GM21515 (cell line): Measurements from ENCODE around the gene SPTA1.

Experiments used
- ATAC-seq: cut with Tn5 transposase; IDR thresholded peaks from one replicate; pipeline ENCODE4 v1.9.1; 2021; ENCODE audit not compliant: unreplicated experiment

The SPTA1 gene

GRCh38 chr1:158687037-158687436 is 522 bp upstream of the SPTA1 start:
- ATAC-seq: no peak

DNA sequence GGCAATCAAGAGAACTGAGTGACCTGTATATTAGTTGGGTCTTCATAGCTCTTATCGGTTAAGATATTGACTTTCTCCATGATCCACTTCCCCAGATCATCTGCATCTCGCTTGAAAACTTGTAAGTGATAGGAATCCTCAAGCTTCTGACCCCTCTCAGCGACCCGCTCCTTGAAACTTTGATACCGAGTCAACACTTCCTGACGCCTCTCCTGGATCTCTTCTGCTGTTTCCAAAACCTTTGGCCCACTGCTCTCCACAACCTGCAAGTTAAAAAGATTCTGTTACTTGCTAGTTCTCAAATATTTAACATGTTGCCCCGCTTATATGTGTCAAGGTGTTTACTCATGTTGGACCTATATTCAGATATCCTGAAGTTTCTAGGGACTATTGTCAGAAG is 1.4 kb downstream of the SPTA1 start:
- ATAC-seq: no peak

DNA sequence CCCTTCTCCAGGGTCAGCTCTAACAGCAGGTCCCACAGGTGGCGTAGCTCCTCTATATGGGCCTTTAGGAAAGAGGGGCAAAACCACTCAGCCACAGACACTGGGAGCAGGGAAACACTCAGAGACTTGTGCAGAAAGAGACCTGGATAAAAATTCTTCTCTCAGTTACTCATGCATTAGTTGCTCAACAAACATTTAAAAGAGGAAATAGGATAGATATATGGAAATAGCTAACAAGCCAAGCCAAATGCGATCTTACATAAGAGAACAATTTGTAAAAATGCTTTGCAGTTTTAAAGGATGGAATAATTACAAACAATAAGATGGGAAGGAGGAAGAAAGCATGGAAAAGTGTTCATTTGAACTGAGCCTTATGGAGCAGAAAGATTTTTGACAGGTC is 4.9 kb downstream of the SPTA1 start:
- no peak for ATAC-seq

GRCh38 chr1:158679289-158679688 is 7.2 kb downstream of the SPTA1 start:
- ATAC-seq: no peak

DNA sequence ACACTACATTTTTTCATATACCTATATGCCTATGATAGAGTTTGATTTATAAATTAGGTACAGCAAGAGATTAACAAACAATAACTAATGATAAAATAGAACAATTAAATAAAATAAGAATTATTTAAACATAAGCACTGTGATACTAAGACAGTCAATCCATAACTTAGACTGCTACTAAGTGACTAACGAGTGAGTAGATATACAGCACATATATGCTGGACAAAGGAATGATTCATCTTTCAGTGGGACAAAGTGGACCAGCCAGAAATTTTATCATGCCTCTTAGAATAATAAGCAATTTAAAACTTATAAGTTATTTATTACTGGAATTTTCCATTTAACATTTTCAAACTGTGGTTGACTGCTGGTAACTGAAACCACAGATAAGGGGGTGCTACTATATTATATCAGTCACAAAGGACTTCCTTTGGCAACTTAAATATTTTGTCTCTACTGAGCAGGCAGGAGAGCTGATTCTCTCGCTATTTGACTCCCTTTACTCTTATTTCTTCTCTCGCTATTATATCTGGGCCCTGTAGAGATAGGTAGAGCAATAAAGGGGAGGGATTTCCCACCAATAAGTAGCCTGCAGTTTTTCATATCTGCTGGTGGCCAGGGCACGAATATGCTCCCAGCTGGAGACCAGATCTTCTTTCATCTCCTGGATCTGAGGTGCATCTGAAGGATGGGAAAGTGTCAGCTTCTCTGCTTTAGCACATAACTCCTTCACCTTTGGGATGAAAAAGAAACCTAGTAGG is 10.8 kb downstream of the SPTA1 start:
- no peak for ATAC-seq

- ATAC-seq: no peak
Measured at GRCh38 chr1:158674302-158674701, 12.2 kb downstream of the SPTA1 start.

DNA sequence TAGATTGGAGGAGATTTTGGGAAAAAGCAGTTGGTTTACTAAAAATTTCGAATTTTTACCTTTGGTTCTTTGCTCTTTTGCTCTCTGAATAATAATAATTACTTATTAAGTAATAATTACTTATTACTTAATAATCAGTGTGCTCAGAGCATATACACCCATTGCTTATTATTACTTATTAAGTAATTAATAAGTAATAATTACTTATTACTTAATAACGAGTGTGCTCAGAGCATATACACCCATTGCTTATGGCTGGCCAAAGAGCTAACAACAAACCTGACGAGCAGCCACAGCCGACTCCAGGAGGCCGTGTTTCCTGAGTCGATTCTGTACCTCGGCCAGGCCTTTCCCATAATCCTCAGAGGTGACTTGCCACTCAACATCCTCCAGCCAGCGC is 20.5 kb downstream of the SPTA1 start:
- ATAC-seq: no peak

- no peak for ATAC-seq
Measured at GRCh38 chr1:158654571-158654970, 31.9 kb downstream of the SPTA1 start.

- ATAC-seq: no peak
Measured at GRCh38 chr1:158654086-158654485, 32.4 kb downstream of the SPTA1 start.

DNA sequence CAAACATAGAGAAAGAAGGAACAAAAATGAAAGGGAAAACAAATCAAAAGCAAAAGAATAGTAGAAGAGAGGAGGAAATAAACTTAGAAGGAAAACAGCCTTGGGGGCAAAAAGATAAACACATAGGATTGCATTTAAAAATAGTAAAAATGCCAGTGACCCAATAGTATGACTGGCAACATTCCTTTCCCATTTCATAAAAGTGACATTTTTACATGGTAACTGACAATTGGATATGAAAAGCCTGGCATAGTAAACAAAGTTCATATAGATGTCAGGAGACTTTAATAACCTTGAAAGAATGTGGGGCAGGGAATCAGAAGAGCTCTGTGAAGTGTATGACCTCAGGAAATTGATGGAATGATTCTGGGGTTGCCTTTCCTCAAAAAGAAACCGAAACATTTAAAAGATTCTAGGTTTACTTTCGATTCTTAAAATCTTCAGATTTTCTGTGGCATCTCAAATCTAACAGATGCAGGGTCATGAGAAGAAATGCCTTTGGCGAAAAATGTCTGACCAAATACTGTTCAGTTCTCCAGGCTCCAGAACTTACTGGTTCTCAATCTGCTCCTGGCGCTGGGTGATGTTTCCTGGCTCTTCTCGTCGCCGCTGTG is 33.7 kb downstream of the SPTA1 start:
- no peak for ATAC-seq

- no peak for ATAC-seq
Measured at GRCh38 chr1:158649052-158649451, 37.5 kb downstream of the SPTA1 start.

DNA sequence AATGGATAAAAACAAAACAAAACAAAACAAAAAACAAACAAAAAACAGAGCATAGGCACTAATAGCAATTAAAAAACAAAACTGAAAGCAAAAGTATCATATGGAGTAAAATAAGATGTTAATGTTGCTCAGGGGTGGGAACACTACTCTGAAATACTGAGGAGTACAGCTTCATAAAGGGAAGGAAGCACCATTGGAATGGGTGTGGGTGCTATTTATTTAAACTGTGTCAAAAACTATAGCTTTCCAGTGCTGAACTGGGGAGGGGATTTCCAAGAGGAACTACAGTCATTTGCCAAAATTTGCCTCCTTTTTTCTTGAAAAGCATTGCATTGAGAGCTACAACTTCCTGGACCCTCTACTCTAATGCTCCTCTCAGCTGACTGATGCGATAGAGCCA is 40.0 kb downstream of the SPTA1 start:
- ATAC-seq: no peak

DNA sequence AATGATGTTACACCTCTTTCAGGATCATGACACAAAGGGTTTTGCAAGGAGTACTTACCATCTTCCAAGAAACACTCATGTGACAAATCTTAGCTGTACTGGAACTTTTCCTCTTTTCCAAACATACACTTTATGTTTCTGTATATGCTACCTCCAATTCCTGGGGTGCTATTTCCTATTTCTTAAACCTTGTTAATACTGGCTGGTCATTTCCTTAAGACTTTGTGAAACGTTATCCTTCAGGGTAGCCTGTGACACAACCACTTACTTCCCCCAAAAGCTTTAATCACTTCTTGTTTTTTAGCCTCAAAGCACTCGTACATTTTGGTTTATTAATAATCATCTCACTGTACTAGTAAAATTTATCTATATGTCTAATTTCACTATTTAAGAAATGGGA is 42.1 kb downstream of the SPTA1 start:
- ATAC-seq: no peak

GRCh38 chr1:158638904-158639303 is 47.6 kb downstream of the SPTA1 start:
- no peak for ATAC-seq

- ATAC-seq: no peak
Measured at GRCh38 chr1:158638146-158638545, 48.4 kb downstream of the SPTA1 start.

DNA sequence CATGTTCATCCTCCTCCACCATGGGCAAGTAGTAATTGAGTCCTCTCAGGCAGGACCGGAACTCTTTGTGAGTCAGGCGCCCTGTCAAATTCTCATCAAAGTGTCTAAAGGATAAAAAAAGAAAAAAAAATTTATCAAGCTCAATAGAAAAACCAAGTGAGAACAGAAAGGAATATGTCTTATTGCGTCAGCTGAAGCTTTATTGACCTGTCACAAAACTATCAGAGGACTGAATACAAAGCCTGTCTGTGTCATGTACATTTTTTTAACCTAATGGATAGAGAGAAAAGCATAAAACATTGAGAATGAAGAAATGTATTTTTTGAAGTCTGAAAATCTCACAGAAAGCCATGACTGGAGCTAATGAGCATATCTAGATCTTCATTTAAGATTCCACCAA is 72.8 kb downstream of the SPTA1 start:
- ATAC-seq: no peak

- no peak for ATAC-seq
Measured at GRCh38 chr1:158611916-158612315, 74.6 kb downstream of the SPTA1 start.

DNA sequence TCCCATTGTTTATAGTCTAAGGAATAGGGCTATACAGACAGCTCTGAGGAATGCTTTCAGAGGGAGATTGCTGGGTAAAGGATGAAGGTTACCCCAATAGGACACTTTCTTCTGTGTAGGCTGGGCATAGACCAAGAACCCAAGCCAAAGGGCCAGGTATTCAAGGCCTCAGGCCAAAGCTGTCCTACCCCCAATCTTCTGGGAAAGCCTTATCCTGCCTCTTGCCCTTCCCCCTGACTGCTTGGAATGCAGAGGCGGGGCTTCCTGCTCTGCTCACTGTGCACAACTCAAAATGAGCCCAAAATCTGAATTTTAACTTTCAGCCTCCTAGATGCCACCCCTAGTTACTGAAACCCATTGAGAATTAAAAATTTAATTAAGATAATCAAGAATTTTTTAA is 79.2 kb downstream of the SPTA1 start:
- ATAC-seq: no peak

- no peak for ATAC-seq
Measured at GRCh38 chr1:158604968-158605367, 81.5 kb downstream of the SPTA1 start, which contains the start of gene OR10Z1. OR10Z1 (plus strand) TSS chr1:158605268; CDS start chr1:158606439, 1,171 bp downstream.

- no peak for ATAC-seq
Measured at GRCh38 chr1:158600735-158601134, 85.8 kb downstream of the SPTA1 start.

- ATAC-seq: no peak
Measured at GRCh38 chr1:158586942-158587341, 99.6 kb downstream of the SPTA1 start.

DNA sequence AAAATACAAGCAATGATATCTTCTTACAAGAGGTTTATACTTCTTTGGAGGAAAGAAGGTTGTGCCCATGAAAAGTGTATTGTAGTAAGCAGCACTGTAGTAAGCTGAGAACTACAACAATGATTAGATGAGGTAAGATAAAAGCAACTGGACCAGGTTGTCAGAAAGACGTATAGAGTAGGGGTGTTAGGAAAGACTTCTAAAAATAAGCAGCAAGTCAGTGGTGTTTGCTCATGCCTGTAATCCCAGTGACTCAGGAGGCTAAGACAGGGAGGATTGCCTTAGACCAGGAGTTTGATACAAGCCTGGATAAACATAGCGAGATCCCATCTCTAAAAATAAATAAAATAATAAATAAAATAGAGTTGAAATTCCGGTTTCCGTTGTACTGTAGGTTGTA is 102.6 kb downstream of the SPTA1 start:
- no peak for ATAC-seq

DNA sequence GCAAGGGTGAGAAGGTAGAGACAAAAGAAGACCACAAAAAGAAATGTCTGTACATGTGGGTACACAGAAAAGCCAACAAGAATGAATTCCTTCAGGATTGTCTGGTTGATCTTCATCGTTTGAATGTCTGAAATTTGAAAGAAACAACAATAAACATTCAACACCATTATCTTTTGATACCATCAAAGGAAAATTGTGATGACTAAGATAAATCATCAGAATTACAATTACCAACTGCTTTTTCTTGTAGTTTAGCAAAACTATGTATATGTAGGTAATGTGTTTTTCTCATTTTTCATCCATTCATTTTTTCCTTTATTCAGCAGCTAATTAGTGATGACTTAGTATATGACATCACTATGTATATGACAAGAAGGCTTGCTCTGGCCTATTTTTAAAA is 106.8 kb downstream of the SPTA1 start, which contains the start of gene OR10X1:
TSS of gene OR10X1 (minus strand) at position 167 of the 400 bp plus-strand sequence. CDS start at position 167, 0 bp downstream.
- ATAC-seq: no peak
